HCT116 (cell line): Measurements from ENCODE around the gene TUBB6. TPM values are rescaled to one million over a fixed set of nuclear protein-coding genes. Genes with fewer than 3 reads are reported as not detected.

Source experiments
- ATAC-seq: fragments of 200-7000 bp; cut with Tn5 transposase; 2 replicates; pipeline ENCODE4 v1.9.1; 2020; ENCODE audit warnings: mild to moderate bottlenecking, moderate library complexity
- BruUV-seq: library from RNA; stranded (reverse); fragments of 400-500 nt; replicated peaks from 2 replicates; lab custom pipeline; 2021; lab: Mats Ljungman, UMichigan
- CTCF ChIA-PET: fragments of 300-600 bp; sonication (Branson Sonifier 250); formaldehyde crosslinking; loops from one replicate; lab custom pipeline; 2021; ENCODE audit warnings: antibody characterized with exemption; lab: Charles Lee
- POLR2A ChIA-PET: fragments of 300-600, 350-600 bp; sonication (Branson Sonifier 250); formaldehyde crosslinking; loops from one replicate; lab custom pipeline; 2021; ENCODE audit warnings: antibody characterized with exemption; lab: Charles Lee
- RAD21 ChIA-PET, 2 experiments: fragments of 300-600 bp; sonication (Branson Sonifier 250); formaldehyde crosslinking; loops; one replicate each; lab custom pipeline; 2023; ENCODE audit warnings: low total read pairs in 2 of 2; ENCODE audit not compliant: uncharacterized antibody in 2 of 2, unreplicated experiment in 2 of 2, low non-redundant PET in 1 of 2; lab: Charles Lee
- DNase-seq: peaks from one replicate; pipeline ENCODE4 v3.0.0-alpha.2; 2010; ENCODE audit warnings: low read depth, low spot score
- H2AFZ ChIP-seq: fragments of 200-600 bp; shearing (Covaris generic), sonication (generic); 2 replicates; pipeline ENCODE4 v1.6.1; 2017; ENCODE audit warnings: low read depth, mixed run types, mixed read lengths, antibody characterized with exemption, low read length; ENCODE audit not compliant: poor library complexity, severe bottlenecking
- H3K27ac ChIP-seq: 2 replicates; pipeline ENCODE4 v1.5.1; 2012; ENCODE audit warnings: low read depth, low read length
- H3K27me3 ChIP-seq: fragments of 200-600 bp; sonication (generic); 2 replicates; pipeline ENCODE4 v1.6.1; 2016; ENCODE audit warnings: mixed run types, low read length, mixed read lengths; ENCODE audit not compliant: insufficient read depth
- H3K36me3 ChIP-seq, 2 experiments: fragments of 200-500 bp in 1 of 2; fragments of 200-600 bp in 1 of 2; sonication (Bioruptor generic) in 1 of 2; sonication (generic) in 1 of 2; 2 replicates each; pipeline versions ENCODE4 v1.5.1 to v1.6.1; 2014 to 2016; ENCODE audit warnings: low read length in 2 of 2, inconsistent platforms in 1 of 2, mixed read lengths in 1 of 2, mixed run types in 1 of 2; ENCODE audit not compliant: insufficient read depth in 2 of 2, control insufficient read depth in 1 of 2
- H3K4me1 ChIP-seq, 2 experiments: fragments of 200-600 bp in 1 of 2; sonication (generic) in 1 of 2; 2 replicates each; pipeline versions ENCODE4 v1.5.1 to v1.6.1; 2012 to 2017; ENCODE audit warnings: low read length in 2 of 2, inconsistent platforms in 1 of 2, mild to moderate bottlenecking in 1 of 2, mixed read lengths in 1 of 2, mixed run types in 1 of 2, moderate library complexity in 1 of 2; ENCODE audit not compliant: insufficient read depth in 2 of 2, control insufficient read depth in 1 of 2
- H3K4me2 ChIP-seq: fragments of 200-600 bp; sonication (generic); 2 replicates; pipeline ENCODE4 v1.6.1; 2017; ENCODE audit warnings: mixed run types, low read length, mixed read lengths
- H3K4me3 ChIP-seq, 2 experiments: fragments of 200-600 bp in 1 of 2; sonication (generic) in 1 of 2; replicated peaks in 1 of 2; 2 replicates each; pipeline ENCODE4 v1.5.1; 2011 to 2016; ENCODE audit warnings: low read length in 2 of 2, control low read depth in 1 of 2, low read depth in 1 of 2, mild to moderate bottlenecking in 1 of 2, mixed read lengths in 1 of 2, mixed run types in 1 of 2
- H3K79me2 ChIP-seq: fragments of 200-600 bp; sonication (generic); 2 replicates; pipeline ENCODE4 v1.6.1; 2017; ENCODE audit warnings: mild to moderate bottlenecking, mixed run types, low read length, moderate library complexity, mixed read lengths; ENCODE audit not compliant: insufficient read depth
- H3K9ac ChIP-seq: fragments of 200-600 bp; sonication (generic); 2 replicates; pipeline ENCODE4 v1.6.1; 2016; ENCODE audit warnings: low read length, mixed read lengths
- H3K9me2 ChIP-seq: fragments of 200-600 bp; sonication (generic), shearing (Covaris generic); 2 replicates; pipeline ENCODE4 v1.6.1; 2017; ENCODE audit warnings: mixed run types, mild to moderate bottlenecking, moderate library complexity; ENCODE audit not compliant: insufficient read depth
- H3K9me3 ChIP-seq, 2 experiments: fragments of 200-500 bp in 1 of 2; fragments of 200-600 bp in 1 of 2; sonication (Bioruptor generic) in 1 of 2; sonication (generic) in 1 of 2; 2 replicates each; pipeline ENCODE4 v1.6.1; 2014 to 2017; ENCODE audit warnings: low read length in 2 of 2, mixed read lengths in 2 of 2, inconsistent platforms in 1 of 2, low read depth in 1 of 2, mild to moderate bottlenecking in 1 of 2, mixed run types in 1 of 2, moderate library complexity in 1 of 2; ENCODE audit not compliant: control insufficient read depth in 1 of 2, insufficient read depth in 1 of 2
- H4K20me1 ChIP-seq: fragments of 200-600 bp; sonication (generic), shearing (Covaris generic); 2 replicates; pipeline ENCODE4 v1.6.1; 2017; ENCODE audit warnings: mixed run types, mild to moderate bottlenecking, moderate library complexity; ENCODE audit not compliant: insufficient read depth
- CEBPB ChIP-seq: IDR thresholded peaks from 2 replicates; pipeline ENCODE4 v1.6.1; 2012; ENCODE audit warnings: low read depth
- ELF1 ChIP-seq: IDR thresholded peaks from 2 replicates; pipeline ENCODE4 v1.6.1; 2012; ENCODE audit warnings: low read depth, borderline replicate concordance
- EZH2phosphoT487 ChIP-seq: fragments of 200-600 bp; IDR thresholded peaks from 2 replicates; pipeline ENCODE4 v1.6.1; 2018; ENCODE audit warnings: antibody characterized with exemption, borderline replicate concordance
- SIN3A ChIP-seq: IDR thresholded peaks from 2 replicates; pipeline ENCODE4 v1.6.1; 2012; ENCODE audit warnings: low read depth
- ZBTB33 ChIP-seq: IDR thresholded peaks from 2 replicates; pipeline ENCODE4 v1.6.1; 2011; ENCODE audit warnings: mild to moderate bottlenecking, low read length, moderate library complexity; ENCODE audit not compliant: insufficient replicate concordance; ENCODE audit errors: extremely low read depth
- intact Hi-C: fragments of 100-400 bp; cut with micrococcal nuclease; formaldehyde crosslinking; loops from 2 replicates; pipeline ENCODE4 v1.10.0; 2022
- total RNA-seq: library from RNA; stranded (reverse); gene quantifications from one replicate; pipeline ENCODE4 v1.2.1, GENCODE V29; 2021; ENCODE audit not compliant: unreplicated experiment

TUBB6 gene
- total RNA-seq, 1 experiment from 2014 or later, result 87.4 TPM

GRCh38 chr18:12291161-12291560, 16.9 kb upstream of the TUBB6 start:
- no peaks in the 10 kb centered on the region for H3K27me3 ChIP-seq
- no peaks in the 10 kb centered on the region for H3K36me3 ChIP-seq
- H3K9me3 ChIP-seq, result no peaks in the 10 kb centered on the region
- H3K4me3 ChIP-seq, result no peak overlapping the region
- H4K20me1 ChIP-seq, result no peaks in the 10 kb centered on the region
- H3K4me2 ChIP-seq, result no peak overlapping the region
- no peaks in the 10 kb centered on the region for H3K9me2 ChIP-seq
- CTCF ChIA-PET, result no interaction called here
- H3K9ac ChIP-seq, result no peak overlapping the region
- H3K27ac ChIP-seq, result no peak overlapping the region
- no peak for TF ChIP-seq ZBTB33
- no peak for TF ChIP-seq SIN3A
- TF ChIP-seq ELF1, result no peak
- TF ChIP-seq CEBPB, result no peak
- no peak overlapping the region for H2AFZ ChIP-seq
- POLR2A ChIA-PET, result no interaction called here
- ATAC-seq (no peak), DNase-seq (no peak)
- intact Hi-C loops, result no loop called here
- no peaks in the 10 kb centered on the region for H3K79me2 ChIP-seq
- no TSS peak for BruUV-seq
- H3K4me1 ChIP-seq, result peaks cover 16 to 34% of the 10 kb centered on the region in 2 experiments
- RAD21 ChIA-PET, result no interaction called here

- no peak for DNase-seq
- ChIA-PET POLR2A (no interaction called here), CTCF (no interaction called here), RAD21 (no interaction called here)
- Histone ChIP-seq H3K9me2 (no peaks in the 10 kb centered on the region), H3K27ac (no peak overlapping the region), H3K9ac (no peak overlapping the region), H4K20me1 (no peaks in the 10 kb centered on the region), H3K4me1 (peaks cover 16 to 38% of the 10 kb centered on the region in 2 experiments), H3K9me3 (no peaks in the 10 kb centered on the region), H3K4me3 (no peak overlapping the region), H3K4me2 (no peak overlapping the region), H3K27me3 (no peaks in the 10 kb centered on the region), H2AFZ (no peak overlapping the region), H3K79me2 (no peaks in the 10 kb centered on the region), H3K36me3 (no peaks in the 10 kb centered on the region)
- intact Hi-C loops, result no loop called here
- ATAC-seq, result no peak
- BruUV-seq, result no TSS peak
- no peak for TF ChIP-seq EZH2phosphoT487
These were observed 16.4 kb upstream of the TUBB6 start for GRCh38 chr18:12291690-12292089.
